LNCAP (cell line): ENCODE data around the gene PCNX1.

ENCODE experiments used
- CTCF ChIP-seq: fragments of 450-650 bp; IDR thresholded peaks from 2 replicates; pipeline ENCODE4 v1.5.1; 2017; ENCODE audit warnings: mild to moderate bottlenecking

PCNX1 gene

GRCh38 chr14:71071042-71071441, 163.8 kb downstream of the PCNX1 start:
- no peak for TF ChIP-seq CTCF

GRCh38 chr14:71076462-71077092, 169.3 kb downstream of the PCNX1 start:
- TF ChIP-seq CTCF: no peak

- TF ChIP-seq CTCF: no peak
Observed at GRCh38 chr14:71078500-71078899, 171.2 kb downstream of the PCNX1 start.

- no peak for TF ChIP-seq CTCF
Observed at GRCh38 chr14:71086567-71086966, 179.3 kb downstream of the PCNX1 start.

- no peak for TF ChIP-seq CTCF
Observed at GRCh38 chr14:71089971-71090370, 182.7 kb downstream of the PCNX1 start.

- no peak for TF ChIP-seq CTCF
Observed at GRCh38 chr14:71094722-71095121, 187.5 kb downstream of the PCNX1 start.

- TF ChIP-seq CTCF: no peak
Observed at GRCh38 chr14:71096947-71097346, 189.7 kb downstream of the PCNX1 start.
